GM12891 (cell line): ENCODE results near the gene ZSWIM5.

ENCODE experiments used
- POLR2A ChIP-seq: IDR thresholded peaks from 2 replicates; pipeline ENCODE4 v1.6.1; 2011; ENCODE audit warnings: low read depth, low read length, control low read depth
- POU2F2 ChIP-seq: IDR thresholded peaks from 2 replicates; pipeline ENCODE4 v1.6.1; 2011; ENCODE audit warnings: low read depth, mild to moderate bottlenecking, control low read depth, low read length, moderate library complexity

DNA sequence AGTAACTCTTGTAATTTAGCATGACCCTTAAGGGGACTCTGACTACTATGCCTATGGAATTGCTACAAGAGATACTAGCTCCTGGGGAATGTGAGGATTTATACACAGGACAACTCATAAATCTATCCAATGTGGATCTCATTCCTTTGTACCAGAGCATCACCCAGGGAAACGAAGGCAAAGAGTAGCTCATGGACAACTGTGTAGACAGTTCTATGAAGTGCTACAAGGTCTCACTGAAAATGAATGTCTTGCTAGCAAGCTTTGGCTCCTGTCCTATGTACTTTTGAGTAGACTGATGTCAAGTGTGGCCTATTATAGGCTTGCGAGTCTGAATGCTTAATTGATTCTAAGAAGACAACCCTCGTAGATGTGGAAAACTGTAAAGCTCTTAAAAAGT lies 93.7 kb downstream of the ZSWIM5 start:
- no peak for TF ChIP-seq POU2F2
- TF ChIP-seq POLR2A = no peak
